ENCODE measurements around the gene ACTG1.

Gene ACTG1

DNA sequence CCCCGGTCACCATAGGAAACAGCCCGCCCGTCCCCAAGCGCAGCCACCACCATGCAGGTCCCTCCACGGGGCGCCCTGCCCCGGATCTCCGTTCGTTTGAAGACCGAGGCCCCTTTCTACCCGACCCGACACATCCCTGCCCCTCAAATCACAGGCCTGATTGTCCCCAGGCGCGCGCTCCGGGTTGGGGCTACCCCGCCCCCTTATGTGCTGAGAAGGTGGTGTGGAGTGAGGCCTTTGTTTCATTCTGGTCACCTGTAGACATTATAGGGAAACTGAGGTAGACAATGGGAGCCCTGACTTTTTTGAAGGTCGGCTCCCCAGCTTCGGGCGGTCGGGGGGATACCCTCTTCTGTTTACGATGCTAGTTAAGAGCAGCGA lies 763 bp upstream of the ACTG1 start:
- Histone ChIP-seq H3K4me3 (replicated peaks; ENCODE audit: low read depth, low read length) (peak overlapping the region; percentile 89), H3K36me3 (ENCODE audit: control insufficient read depth, insufficient read depth, low read length) (peaks cover 28% of the 10 kb centered on the region), H3K27me3 (replicated peaks; ENCODE audit: control insufficient read depth, insufficient read depth, low read length) (no peaks in the 10 kb centered on the region)
- DNase-seq (ENCODE audit: extremely low read depth, insufficient read length) = peak; percentile 82
- TF ChIP-seq, protein P1, sequence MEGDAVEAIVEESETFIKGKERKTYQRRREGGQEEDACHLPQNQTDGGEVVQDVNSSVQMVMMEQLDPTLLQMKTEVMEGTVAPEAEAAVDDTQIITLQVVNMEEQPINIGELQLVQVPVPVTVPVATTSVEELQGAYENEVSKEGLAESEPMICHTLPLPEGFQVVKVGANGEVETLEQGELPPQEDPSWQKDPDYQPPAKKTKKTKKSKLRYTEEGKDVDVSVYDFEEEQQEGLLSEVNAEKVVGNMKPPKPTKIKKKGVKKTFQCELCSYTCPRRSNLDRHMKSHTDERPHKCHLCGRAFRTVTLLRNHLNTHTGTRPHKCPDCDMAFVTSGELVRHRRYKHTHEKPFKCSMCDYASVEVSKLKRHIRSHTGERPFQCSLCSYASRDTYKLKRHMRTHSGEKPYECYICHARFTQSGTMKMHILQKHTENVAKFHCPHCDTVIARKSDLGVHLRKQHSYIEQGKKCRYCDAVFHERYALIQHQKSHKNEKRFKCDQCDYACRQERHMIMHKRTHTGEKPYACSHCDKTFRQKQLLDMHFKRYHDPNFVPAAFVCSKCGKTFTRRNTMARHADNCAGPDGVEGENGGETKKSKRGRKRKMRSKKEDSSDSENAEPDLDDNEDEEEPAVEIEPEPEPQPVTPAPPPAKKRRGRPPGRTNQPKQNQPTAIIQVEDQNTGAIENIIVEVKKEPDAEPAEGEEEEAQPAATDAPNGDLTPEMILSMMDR (IDR thresholded peaks at IDR 0.05; ENCODE audit: insufficient read depth, low read length, poor library complexity, severe bottlenecking) = no peak

DNA sequence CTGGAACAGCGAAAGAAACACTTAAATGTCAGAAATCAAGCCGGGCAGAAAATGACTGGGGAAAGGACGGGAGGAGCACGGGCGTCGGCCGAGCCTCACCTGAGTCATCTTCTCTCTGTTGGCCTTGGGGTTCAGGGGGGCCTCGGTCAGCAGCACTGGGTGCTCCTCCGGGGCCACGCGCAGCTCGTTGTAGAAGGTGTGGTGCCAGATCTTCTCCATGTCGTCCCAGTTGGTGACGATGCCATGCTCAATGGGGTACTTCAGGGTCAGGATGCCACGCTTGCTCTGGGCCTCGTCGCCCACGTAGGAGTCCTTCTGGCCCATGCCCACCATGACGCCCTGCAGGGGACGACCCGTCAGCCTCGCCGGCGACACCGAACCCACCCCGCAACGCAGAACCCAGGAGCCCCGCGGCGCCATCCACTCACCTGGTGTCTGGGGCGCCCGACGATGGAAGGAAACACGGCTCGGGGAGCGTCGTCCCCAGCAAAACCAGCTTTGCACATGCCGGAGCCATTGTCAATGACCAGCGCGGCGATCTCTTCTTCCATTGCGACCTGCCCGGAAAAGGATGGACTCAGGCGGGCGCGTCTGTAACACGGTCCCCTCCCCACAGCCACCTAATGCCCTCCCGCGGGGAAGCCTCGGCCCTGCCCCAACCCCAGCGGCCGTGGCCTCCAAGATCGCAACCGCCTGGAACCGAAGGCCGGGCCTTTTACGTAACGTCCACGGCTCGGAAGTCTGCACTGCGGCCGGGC lies 616 bp downstream of the ACTG1 start:
- TF ChIP-seq, protein P1 (IDR thresholded peaks at IDR 0.05; ENCODE audit: insufficient read depth, low read length, poor library complexity, severe bottlenecking) = no peak
- peak; percentile 57 for DNase-seq (ENCODE audit: extremely low read depth, insufficient read length)
- Histone ChIP-seq H3K27me3 (replicated peaks; ENCODE audit: control insufficient read depth, insufficient read depth, low read length) (no peaks in the 10 kb centered on the region), H3K36me3 (ENCODE audit: control insufficient read depth, insufficient read depth, low read length) (peaks cover 28% of the 10 kb centered on the region), H3K4me3 (replicated peaks; ENCODE audit: low read depth, low read length) (peak overlapping the region; percentile 83)

DNA sequence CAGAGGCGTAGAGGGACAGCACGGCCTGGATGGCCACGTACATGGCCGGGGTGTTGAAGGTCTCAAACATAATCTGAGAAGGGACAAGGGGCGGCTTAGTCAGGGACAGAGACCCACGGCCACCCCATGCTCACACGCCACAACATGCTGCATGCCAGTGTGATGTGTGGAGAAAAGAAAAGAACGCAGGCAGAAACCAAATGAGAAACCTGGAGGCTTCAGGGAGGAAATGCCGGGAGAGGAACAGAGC lies 1.1 kb downstream of the ACTG1 start:
- TF ChIP-seq, protein P1 (IDR thresholded peaks at IDR 0.05; ENCODE audit: insufficient read depth, low read length, poor library complexity, severe bottlenecking) = no peak
- Histone ChIP-seq H3K36me3 (ENCODE audit: control insufficient read depth, insufficient read depth, low read length) (peaks cover 28% of the 10 kb centered on the region), H3K27me3 (replicated peaks; ENCODE audit: control insufficient read depth, insufficient read depth, low read length) (no peaks in the 10 kb centered on the region), H3K4me3 (replicated peaks; ENCODE audit: low read depth, low read length) (peak overlapping the region; percentile 83)
- DNase-seq (ENCODE audit: extremely low read depth, insufficient read length) = no peak

DNA sequence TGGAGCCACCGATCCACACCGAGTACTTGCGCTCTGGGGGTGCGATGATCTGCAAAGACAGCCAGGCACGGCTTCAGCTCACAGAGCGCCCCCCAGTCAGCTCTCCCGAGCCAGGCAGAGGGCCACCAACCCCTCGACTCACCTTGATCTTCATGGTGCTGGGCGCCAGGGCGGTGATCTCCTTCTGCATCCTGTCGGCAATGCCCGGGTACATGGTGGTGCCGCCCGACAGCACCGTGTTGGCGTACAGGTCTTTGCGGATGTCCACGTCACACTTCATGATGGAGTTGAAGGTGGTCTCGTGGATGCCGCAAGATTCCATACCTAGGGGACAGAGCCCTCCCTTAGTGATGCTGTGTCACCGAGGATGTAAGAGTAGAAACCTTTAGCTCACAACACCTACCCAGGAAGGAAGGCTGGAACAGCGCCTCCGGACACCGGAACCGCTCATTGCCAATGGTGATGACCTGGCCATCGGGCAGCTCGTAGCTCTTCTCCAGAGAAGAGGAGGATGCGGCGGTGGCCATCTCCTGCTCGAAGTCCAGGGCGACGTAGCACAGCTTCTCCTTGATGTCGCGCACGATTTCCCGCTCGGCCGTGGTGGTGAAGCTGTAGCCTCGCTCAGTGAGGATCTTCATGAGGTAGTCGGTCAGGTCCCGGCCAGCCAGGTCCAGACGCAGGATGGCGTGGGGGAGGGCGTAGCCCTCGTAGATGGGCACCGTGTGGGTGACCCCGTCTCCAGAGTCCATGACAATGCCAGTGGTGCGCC lies 1.6 kb downstream of the ACTG1 start:
- H3K36me3 ChIP-seq (ENCODE audit: control insufficient read depth, insufficient read depth, low read length) = peaks cover 28% of the 10 kb centered on the region
- peak overlapping the region; percentile 83 for H3K4me3 ChIP-seq (replicated peaks; ENCODE audit: low read depth, low read length)
- no peaks in the 10 kb centered on the region for H3K27me3 ChIP-seq (replicated peaks; ENCODE audit: control insufficient read depth, insufficient read depth, low read length)
- no peak for DNase-seq (ENCODE audit: extremely low read depth, insufficient read length)
- TF ChIP-seq, protein P1 (IDR thresholded peaks at IDR 0.05; ENCODE audit: insufficient read depth, low read length, poor library complexity, severe bottlenecking) = no peak

DNA sequence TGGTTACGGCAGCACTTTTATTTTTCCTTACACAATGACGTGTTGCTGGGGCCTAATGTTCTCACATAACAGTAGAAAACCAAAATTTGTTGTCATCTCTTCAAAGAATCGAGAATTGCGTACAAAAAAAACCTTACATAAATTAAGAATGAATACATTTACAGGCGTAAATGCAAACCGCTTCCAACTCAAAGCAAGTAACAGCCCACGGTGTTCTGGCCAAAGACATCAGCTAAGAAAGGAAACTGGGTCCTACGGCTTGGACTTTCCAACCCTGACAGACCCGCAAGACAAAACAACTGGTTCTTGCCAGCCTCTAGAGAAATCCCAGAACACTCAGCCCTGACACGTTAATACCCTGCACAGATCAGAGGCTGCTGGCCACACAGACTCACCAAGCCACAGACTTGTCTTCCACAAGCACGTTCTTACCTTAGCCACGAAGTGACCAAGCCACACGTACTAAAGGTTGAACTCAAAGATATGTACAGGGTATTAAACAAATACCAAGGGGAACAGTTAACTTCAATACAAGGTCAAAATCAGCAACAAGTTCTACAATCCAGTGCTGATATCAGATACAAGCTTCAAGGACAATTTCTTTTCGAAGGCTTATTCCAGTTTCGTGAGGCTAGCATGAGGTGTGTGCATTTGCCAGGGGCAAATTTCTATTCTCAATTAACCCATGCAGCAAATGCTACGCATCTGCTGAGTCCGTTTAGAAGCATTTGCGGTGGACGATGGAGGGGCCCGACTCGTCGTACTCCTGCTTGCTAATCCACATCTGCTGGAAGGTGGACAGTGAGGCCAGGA lies 2.4 kb downstream of the ACTG1 start:
- H3K27me3 ChIP-seq (replicated peaks; ENCODE audit: control insufficient read depth, insufficient read depth, low read length) = no peaks in the 10 kb centered on the region
- DNase-seq (ENCODE audit: extremely low read depth, insufficient read length) = no peak
- H3K4me3 ChIP-seq (replicated peaks; ENCODE audit: low read depth, low read length) = peak overlapping the region; percentile 83
- H3K36me3 ChIP-seq (ENCODE audit: control insufficient read depth, insufficient read depth, low read length) = peaks cover 28% of the 10 kb centered on the region
- TF ChIP-seq, protein P1 (IDR thresholded peaks at IDR 0.05; ENCODE audit: insufficient read depth, low read length, poor library complexity, severe bottlenecking) = no peak
